ENCODE results near the gene HDHD5.

The HDHD5 gene

GRCh38 chr22:17135153-17135760, 23.8 kb downstream of the HDHD5 start:
- DNase-seq (ENCODE audit: low read depth), result no peak
- H3K4me3 ChIP-seq (ENCODE audit: low read depth, low read length), result no peak overlapping the region
- TF ChIP-seq CTCF (IDR thresholded peaks at IDR 0.05; ENCODE audit: low read depth, low read length, missing control alignments), result no peak

- TF ChIP-seq CTCF (IDR thresholded peaks at IDR 0.05; ENCODE audit: low read depth, low read length, missing control alignments), result no peak
- DNase-seq (ENCODE audit: low read depth), result no peak
- H3K4me3 ChIP-seq (ENCODE audit: low read depth, low read length), result no peak overlapping the region
Observed at GRCh38 chr22:17133137-17133536, 25.9 kb downstream of the HDHD5 start.

- H3K4me3 ChIP-seq (ENCODE audit: low read depth, low read length), result no peak overlapping the region
- no peak for TF ChIP-seq CTCF (IDR thresholded peaks at IDR 0.05; ENCODE audit: low read depth, low read length, missing control alignments)
- DNase-seq (ENCODE audit: low read depth), result no peak
Observed at GRCh38 chr22:17132112-17132511, 27.0 kb downstream of the HDHD5 start.

GRCh38 chr22:17131686-17132085, 27.4 kb downstream of the HDHD5 start:
- H3K4me3 ChIP-seq (ENCODE audit: low read depth, low read length), result no peak overlapping the region
- no peak for TF ChIP-seq CTCF (IDR thresholded peaks at IDR 0.05; ENCODE audit: low read depth, low read length, missing control alignments)
- no peak for DNase-seq (ENCODE audit: low read depth)

- TF ChIP-seq CTCF (IDR thresholded peaks at IDR 0.05; ENCODE audit: low read depth, low read length, missing control alignments), result no peak
- no peak for DNase-seq (ENCODE audit: low read depth)
- no peak overlapping the region for H3K4me3 ChIP-seq (ENCODE audit: low read depth, low read length)
Observed at GRCh38 chr22:17130199-17130598, 28.9 kb downstream of the HDHD5 start.

- no peak for TF ChIP-seq CTCF (IDR thresholded peaks at IDR 0.05; ENCODE audit: low read depth, low read length, missing control alignments)
- H3K4me3 ChIP-seq (ENCODE audit: low read depth, low read length), result peak within 1 kb of the TSS; percentile 11; the same call in 1 of the 2 replicates
- DNase-seq (ENCODE audit: low read depth), result no peak
Observed at GRCh38 chr22:17121233-17122195, 37.6 kb downstream of the HDHD5 start, which contains the start of gene TMEM121B. TSS of gene TMEM121B (minus strand) at chr22:17121360. CDS start at chr22:17121127, 233 bp downstream.

Measured in GM12864 (cell line).